M059J (cell line): ENCODE data around the gene TAS1R2. TPM values are rescaled to one million over a fixed set of nuclear protein-coding genes. Genes with fewer than 3 reads are reported as not detected.

Source experiments
- DNase-seq: peaks from one replicate; pipeline ENCODE4 v3.0.0-alpha.2; 2012; ENCODE audit warnings: low read depth
- total RNA-seq: library from RNA; depleted of rRNA; stranded (reverse); fragments of >200 nt; shearing (Covaris generic); gene quantifications from 2 replicates; pipeline ENCODE4 v1.2.3, GENCODE V29; 2014

Gene TAS1R2
- total RNA-seq, 1 experiment from 2014 or later = not detected

DNA sequence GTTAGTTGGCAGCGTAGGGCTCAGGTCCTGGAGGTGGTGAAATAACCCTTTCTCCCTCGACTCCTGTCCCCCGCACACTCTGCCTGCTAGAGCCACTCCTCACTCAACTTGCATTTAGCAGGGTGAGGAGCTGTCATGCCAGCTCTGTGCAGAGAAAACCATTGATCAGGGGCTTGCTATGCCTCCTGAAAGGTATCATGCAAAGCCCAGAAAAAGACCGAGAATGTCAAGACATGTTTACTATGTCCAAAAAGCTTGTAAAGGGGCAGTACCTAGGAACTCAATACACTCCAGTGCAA, 24.9 kb upstream of the TAS1R2 start:
- no peak for DNase-seq

DNA sequence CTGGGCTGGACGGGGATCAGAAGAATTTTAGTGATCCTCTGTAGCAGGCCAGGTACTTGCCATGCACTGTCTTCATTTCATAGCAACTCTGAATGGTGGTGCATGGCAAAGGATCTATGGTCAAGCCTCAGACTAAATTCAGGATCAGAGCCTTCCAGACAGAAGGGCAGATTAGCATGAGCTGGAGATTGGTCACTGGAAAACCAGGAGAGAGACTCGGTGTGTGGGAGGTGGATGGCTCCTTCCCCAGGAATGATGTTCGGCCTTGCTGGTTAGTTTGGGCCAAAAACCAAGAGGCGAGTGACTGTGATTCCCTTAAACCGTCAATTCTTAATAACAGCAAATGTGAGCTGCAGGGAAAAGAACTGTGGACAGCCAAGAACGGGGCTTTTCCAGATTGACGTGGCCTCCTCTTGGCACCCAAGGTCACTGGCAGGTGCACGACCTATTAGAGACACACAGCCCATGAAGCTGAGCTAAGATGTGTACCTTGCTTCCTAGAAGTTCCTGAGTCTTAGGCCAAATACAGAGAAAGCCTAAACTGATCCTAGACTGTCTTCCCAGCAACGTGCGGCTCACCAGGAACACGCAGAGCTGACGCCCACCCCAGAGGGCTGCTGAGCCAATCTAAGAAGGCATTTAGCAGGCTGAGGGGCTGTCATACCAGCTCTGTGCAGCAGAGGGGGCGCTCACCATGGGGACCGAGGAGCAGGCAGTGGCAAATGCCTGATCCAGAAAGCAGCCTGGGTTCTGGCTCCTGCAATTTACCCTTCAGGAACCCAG, 24.4 kb upstream of the TAS1R2 start:
- peak; percentile 63 for DNase-seq

DNA sequence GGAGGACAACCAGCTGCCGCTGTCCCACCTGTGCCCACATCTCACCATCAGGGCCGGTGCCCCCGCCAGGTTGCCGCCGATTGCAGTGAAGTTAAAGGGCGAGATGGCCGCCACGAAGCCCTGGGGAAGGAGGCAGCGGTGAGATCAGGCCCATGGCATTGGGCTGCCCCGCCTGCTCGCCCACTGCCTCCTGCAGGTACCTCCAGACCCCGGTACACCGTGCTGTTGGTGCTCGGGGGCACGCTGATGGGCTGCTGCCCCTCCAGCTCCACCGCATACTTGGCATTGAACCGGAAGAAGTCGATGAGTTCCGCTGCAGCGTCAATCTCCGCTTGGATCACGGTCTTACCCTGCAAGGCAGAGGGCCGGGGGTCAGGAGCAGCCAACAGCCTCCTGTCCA, 23.6 kb upstream of the TAS1R2 start:
- DNase-seq = no peak

DNA sequence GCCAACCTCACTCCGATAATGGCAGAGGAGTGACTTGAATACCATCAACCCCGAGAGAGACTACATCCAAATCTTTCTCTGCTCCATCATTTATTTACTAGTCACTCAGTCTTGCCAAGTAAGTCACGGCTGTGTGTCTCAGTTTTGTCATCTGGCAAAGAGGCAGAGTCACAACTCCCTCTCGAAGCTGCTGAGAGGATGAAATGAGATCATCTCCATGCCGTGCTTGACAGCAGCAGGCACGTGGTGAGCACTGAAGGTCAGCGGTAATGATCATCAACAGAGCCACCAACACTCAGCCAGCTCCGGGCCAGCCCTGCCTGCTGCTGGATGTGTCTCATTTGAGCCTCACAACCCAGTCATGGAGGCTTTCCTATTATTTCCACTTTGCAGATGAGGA, 23.0 kb upstream of the TAS1R2 start:
- no peak for DNase-seq

DNA sequence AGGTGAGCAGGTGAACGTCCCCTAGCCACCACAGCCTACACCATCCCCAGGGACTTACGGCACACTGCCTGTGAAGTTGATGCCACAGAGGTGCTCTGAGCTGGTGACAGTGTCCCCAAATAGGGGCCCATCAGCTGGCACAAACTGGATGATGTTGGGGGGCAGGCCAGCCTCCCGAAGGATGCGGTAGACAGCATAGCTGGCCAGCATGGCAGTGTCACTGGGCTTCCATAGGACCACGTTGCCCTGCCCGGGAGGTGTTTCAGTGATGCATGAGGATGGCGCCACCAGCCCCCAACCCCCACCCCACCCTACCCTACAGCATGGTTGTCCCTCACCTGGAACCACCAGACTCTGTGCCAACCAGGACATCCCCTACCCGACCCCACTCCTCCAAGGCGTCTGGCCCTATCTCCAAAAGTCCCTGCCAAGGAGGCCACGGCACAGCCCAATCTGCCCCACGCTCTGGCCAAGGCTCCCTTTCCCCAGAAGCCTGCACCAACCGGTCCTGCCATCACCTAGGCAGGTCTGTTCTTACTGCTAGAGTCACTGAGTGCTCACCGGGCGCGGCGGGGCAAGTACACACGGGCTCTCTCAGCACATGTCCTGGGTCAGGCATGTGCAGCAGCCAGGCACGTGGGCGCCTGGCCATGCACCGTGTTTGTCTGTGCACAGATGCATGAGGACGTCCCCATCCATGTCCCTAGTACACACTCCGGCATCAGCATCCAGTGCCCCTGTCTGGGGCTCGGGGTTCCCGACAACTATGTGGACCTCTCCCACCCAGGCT, 22.4 kb upstream of the TAS1R2 start:
- no peak for DNase-seq

DNA sequence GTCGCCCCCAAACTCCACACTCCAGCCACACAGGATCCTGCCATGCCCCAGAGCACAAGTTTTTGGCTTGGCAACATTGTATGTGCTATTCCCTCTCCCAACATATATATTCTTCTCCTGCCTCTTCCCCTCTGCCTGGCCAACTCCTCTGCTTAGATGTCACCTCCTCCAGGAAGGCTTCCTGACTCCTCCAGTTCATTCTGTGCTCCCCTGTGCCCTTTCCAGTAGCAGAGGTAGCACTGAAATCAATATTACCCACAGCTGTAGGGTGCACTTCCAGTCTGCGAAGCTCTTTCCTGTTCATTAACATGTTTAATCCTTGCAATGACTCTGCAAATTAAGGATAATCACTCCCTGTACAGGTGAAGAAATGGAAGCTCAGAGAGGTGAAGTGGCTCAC, 21.7 kb upstream of the TAS1R2 start:
- no peak for DNase-seq

DNA sequence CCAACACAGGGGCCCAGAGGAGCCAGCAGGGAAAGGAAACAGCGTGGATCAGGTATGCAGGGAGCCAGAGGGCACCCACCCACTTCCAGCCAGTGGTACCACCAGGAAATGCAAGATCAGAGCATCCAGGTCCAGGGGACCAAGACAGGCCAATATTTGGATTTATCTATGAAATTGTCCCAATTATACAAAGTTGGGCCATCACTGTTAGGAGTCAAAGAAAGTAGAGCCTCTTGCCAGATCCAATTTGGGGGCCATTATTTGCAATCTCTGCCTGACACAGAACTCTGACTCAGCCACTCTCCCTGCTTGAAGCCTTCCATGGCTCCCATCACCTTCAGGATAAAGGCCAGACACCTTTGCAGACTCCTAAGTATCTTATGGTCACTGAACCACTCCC, 21.1 kb upstream of the TAS1R2 start:
- DNase-seq = no peak

DNA sequence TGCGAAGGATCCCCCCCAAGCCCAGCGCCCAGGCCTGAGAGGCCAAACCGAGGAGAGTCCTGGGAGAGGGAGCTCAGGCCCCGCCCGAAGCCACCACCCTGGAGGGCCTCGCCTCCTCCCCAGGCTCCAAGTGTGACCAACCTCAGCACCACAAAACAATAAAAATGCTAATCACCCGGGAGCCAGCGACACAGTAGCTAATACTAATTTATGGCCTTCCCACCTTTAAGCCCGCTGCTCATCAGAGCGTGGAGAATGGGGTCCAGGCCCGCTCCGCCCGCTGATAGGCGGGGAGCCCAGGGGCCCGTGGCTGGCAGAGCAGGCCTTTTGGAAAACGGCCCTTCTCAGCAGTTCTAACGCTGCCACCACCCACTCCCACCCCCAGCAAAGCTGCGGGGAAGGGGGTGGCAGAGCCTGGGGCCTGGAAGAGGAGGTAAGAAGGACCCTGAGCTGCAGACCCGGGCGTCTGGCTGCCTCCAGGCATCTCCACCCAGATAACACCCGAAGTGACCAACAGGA, 20.4 kb upstream of the TAS1R2 start:
- no peak for DNase-seq

DNA sequence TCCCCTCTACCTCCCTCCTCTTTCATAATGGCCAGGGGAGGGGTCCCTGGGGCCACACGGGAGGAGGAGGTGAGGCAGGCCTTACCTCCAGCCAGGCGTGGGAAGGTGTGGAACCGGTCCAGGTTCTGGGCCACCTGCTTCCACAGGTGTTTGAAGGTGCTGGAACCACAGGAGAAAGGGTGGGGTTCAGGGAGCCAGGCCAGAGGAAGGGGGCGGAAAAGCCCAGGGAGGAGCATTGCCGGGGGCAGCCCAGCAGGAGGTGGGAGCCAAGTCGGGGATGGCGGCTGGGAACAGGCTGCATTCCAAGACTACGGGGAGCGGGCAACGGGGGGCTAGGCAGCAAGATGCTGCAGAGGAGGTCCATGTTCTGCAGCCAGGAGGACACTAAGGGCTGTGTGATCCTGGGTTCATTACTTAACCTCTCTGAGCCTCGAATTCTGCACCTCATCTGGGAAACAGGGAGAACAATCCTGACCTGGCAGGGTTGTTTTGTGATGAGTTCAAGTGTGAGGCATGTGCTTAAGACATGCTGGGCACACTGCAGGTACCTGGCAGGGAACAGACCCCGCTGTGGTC, 19.8 kb upstream of the TAS1R2 start:
- no peak for DNase-seq

DNA sequence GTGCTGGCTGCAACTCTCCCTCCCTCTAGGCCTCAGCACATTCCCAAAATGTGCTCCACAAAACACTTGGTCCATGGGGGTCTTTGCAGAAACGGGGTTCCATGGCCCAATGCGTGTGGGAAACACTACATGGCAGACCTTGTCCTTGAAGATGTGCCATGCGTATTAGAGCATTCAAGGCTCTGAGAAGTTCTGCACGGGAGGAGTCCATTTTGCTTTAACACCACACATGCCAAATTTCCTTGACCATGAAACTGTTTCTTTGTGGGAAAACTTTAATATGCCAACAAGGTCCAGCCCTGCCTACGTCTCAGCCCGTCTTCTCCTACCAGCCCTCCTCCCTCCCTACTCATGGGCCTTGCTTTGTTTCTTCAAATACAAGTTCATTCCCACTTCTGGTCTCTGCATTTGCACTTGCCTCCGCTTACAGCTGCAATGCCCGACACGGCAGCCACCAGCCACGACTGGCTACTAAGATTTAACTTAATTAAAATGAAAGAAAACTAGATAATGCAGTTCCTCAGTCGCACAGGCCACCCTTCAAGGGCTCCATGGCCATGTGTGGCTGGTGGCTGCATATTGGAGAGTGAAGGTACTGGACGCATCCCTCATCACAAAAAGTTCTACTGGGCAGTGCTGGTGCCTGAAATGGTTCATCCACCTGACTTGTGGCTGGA, 19.2 kb upstream of the TAS1R2 start:
- no peak for DNase-seq

DNA sequence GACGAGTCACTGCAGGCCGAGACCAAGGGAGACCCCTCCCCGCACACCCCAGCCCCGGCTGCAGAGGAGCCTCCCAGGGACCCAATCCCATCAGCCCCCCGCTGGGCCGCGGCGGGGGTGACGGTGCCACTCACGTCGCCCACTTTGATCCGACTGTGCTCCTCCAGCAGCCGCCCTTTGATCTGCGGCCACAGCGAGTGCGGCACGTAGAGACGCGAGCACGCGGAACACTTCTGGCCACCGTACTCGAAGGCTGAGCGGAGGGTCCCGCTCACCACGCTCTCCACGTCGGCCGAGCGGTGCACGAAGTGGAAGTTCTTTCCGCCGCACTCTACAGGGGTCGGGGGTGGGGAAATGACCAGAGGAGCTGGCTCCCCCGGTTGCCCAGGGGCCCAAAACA, 17.8 kb upstream of the TAS1R2 start:
- DNase-seq = no peak

DNA sequence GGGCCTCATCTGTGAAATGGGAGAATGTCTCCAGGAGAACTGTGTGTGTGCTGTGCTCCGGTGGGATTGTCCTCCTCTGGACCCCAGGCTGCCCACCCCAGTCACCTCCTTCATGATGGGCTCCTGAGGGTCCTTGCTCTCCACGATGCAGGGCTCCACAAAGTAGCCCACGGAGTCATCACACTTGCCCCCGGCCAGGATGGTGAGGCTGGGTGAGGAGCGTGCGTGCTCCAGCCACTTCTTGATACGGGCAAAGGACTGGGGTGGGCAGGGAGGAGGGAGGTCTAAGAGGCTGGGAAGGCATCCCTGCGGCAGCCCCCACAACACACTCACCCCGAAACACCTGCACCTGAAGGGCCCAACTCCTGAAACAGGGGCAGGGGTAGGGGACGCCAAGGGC, 16.8 kb upstream of the TAS1R2 start:
- DNase-seq = no peak

DNA sequence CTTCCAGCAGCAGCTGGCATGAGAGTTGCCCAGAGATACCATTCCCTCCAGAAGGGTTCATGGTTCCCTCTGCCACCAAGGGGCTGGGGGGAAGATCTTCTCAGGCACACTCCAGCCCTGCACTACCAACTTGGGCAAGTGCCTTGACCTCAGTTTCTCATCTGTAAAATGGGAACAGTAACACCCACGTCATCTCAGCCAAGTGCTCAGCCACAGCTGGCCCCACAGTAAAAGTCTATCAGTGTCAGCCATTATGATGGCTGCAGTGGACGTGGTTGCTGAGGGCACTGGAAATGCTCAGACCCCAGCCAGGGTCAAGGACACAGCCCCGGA, 16.3 kb upstream of the TAS1R2 start:
- DNase-seq = no peak

DNA sequence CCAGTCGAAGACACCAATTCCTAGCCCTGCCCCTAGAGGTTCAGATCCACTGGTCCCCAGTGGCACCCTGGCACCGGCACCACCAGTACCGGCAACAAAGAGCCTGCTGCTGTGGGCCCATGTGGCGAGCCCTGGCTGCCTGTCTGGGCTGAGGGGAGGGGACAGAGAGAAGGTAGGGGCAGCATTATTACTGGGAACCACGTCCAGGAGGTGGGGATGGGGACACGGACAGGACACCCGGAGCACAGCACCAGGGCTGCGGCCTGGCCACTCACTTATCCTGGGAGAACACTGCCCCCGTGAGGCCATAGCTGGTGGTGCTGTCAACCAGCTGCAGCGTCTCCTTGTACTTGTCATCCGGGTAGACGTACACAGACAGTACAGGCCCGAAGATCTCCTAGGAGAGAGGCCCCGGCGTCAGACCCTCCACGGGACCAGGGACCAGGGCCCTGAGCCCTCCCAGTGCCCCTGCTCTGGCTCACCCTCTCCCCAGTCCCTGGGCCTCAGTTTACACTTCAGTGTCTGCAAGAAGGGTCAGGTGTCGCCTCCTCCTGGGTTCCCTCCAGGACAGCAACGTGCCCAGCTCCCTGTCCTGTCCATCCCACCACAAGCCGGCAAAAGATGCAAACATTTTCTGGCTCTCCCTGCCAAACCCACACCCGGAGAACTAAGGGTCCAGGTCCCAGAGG, 15.8 kb upstream of the TAS1R2 start:
- DNase-seq = peak; percentile 61

DNA sequence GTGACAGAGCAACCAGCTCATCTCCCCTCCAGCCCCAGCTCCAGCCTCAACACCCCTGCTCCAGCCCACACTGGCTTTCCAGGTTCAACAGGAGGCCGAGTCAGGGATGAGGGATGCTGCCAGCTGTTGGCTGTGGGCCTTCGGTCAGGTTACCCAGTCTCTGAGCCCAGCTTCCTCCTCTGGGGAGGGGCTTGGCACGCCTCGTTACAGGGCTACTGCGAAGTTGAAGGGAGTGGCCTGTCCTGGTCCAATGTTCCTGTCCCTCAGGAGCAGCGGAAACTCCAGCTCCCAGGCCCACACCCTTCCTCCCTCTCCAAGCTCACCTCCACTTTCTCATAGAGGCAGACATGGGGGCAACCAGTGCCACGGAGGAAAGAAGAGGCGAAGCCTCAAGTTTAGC, 15.1 kb upstream of the TAS1R2 start:
- DNase-seq = no peak

DNA sequence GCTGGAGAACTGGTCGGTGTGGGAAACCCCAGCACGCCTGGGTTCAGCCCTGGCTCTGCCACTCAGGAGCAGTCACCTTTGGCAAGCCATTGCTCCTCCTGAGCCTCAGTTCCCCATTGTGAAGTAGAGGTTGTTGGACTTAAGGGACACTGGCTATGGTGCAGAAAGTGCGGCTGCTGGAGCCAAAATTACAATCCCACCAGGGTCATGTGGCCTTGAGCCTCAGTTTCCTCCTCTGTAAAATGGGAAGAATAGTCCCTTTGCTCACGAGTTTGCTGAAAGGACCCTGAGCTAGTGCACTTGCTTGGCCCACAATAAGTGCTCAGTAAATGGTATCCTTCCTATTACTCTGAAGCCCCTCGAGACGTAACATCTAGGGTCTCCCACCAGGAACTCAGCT, 14.6 kb upstream of the TAS1R2 start:
- no peak for DNase-seq

DNA sequence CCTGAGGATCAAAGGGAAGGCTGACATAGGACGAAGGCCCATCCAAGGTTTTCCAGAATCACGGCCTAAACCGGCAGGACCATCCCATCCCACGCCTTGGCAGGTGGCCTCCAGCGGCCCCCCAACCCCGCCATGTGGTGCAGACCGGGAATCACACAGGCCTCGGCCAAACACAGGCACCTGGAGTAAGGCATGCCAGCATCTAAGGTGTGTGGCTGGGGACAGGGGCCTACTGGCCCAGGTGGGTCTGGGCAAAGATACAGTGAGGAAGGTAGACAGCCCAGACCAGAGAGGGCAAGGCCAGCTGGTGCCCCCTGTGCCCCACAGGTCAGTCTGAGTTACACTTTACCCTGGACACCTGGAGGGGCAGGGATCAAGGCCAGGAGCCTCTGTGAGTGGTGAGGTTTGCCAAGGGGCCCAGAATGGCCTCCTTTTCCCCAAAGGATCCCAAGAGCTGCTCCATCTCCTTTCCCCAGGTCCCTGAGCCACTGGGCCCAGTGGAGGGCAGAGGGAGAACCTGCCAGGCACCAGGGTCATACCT, 12.7 kb upstream of the TAS1R2 start:
- no peak for DNase-seq

DNA sequence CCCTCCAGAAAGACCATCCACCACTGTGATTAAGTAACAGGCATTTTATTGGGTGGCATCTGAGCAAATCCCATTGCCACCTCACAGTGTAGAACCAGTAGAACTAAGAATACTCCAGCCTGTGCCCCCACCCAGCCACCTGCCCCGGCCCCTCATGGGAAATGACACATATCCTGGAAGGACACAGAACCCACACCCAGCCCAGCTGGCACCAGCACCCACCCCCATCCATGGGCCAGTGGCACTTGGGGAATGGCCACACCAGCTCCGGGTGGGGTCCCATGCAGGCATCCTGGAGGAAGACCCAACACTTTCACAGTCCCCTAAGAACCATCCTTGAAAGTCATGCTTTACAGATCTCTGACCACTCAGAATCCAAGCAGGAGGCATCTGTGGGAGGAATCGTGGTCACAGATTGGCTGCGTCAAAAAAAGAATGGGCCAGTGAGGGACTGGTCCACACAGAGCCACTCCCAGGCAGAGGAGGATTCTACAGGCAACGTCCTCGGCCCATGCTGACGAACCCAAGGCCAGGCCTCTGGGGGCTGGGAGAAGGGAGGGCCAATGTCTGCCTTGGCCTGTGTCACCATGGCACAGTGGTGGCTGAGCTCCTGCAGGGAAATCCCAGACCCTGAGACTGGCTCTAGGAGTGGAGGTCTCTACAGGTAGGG, 12.1 kb upstream of the TAS1R2 start:
- DNase-seq = no peak

DNA sequence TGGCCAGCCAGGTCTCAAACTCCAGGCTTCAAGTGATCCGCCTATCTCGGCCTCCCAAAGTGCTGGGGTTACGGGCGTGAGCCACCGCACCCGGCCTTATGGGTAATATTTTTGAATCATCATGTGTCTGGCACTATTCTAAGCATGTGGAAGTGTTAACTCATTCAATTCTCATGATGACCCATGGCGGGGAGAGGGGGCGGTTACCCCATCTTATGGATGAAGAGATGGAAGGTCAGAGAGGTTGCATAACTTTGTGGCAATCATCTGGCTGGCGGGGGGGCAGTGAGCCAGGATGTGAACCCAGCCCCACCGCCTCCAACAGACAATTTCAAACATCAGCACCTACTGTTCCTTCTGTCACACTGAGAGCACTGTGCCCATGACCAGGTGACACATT, 11.5 kb upstream of the TAS1R2 start:
- no peak for DNase-seq

DNA sequence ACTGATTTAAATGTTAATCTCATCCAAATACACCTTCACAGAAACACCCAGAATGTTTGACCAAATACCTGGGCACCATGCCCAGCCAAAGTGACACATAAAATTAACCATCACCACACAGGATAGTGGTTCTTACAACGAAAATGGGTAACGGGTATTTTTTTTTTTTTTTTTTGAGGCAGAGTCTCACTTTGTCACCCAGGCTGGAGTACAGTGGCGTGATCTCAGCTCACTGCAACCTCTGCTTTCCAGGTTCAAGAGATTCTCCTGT, 11.1 kb upstream of the TAS1R2 start:
- peak; percentile 66 for DNase-seq

DNA sequence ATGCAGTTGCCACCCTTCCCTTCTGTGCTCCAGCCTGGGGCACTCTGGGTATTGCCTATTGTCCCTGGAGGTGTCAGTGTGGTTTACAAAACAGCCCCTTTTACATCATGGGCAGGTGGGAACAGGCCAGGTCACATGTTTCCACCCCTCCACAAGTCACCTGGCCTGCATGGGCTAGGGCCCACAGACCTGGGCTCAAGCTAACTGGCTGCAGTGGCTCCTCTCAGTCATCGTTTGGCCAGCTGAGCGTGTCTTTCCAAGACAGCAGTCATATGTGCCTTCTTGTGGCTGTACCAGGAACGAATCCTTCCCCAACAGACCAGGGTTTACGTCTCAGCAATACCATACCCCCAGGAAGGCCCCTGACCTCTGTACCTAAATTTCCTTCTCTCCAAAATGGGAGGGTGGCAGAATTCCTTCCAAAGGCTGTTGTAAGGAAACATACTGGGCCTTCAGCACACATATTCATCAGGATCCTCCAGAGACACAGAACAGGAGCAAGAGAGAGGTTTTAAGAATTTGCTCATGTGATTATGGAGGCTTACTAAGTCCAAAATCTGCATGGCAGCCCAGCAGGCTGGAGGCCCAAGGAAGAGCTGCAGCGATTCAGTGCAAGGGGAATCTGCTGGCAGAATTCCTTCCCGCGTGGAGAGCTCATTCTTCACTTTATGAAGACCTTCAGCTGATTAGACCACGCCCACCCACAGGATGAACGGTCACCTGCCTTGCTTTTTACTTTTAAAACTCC, 10.6 kb upstream of the TAS1R2 start:
- no peak for DNase-seq
